ELR (cell line): Measurements from ENCODE around the gene BTG4.
A peak's percentile ranks its signal among the peaks of the same experiment; 100 is the strongest.

Source experiments
- DNase-seq: peaks from one replicate; pipeline ENCODE4 v3.0.0-alpha.2; 2015; ENCODE audit warnings: low read depth

The BTG4 gene

GRCh38 chr11:111455291-111456085 lies 56.7 kb downstream of the BTG4 start:
- no peak for DNase-seq

GRCh38 chr11:111454561-111455192 lies 57.5 kb downstream of the BTG4 start:
- peak; percentile 75 for DNase-seq

- DNase-seq, result no peak
Measured at GRCh38 chr11:111452817-111453552, 59.2 kb downstream of the BTG4 start.

GRCh38 chr11:111452146-111452545 lies 60.0 kb downstream of the BTG4 start:
- DNase-seq, result peak; percentile 78

GRCh38 chr11:111450480-111451320 lies 61.5 kb downstream of the BTG4 start:
- peak; percentile 60 for DNase-seq

GRCh38 chr11:111449696-111450479 lies 62.3 kb downstream of the BTG4 start:
- no peak for DNase-seq

GRCh38 chr11:111448831-111449557 lies 63.2 kb downstream of the BTG4 start:
- DNase-seq, result no peak

GRCh38 chr11:111448414-111448813 lies 63.8 kb downstream of the BTG4 start:
- DNase-seq, result no peak

- no peak for DNase-seq
Measured at GRCh38 chr11:111447931-111448330, 64.3 kb downstream of the BTG4 start.

- DNase-seq, result no peak
Measured at GRCh38 chr11:111447112-111447471, 65.1 kb downstream of the BTG4 start.

- peak; percentile 89 for DNase-seq
Measured at GRCh38 chr11:111446404-111447111, 65.6 kb downstream of the BTG4 start.

GRCh38 chr11:111445586-111445985 lies 66.6 kb downstream of the BTG4 start:
- DNase-seq, result peak; percentile 16
